HG02763 (cell line): ENCODE data around the gene CCDC88B.

Experiments used
- ATAC-seq: cut with Tn5 transposase; IDR thresholded peaks from one replicate; pipeline ENCODE4 v1.9.1; 2021; ENCODE audit warnings: mild to moderate bottlenecking, moderate library complexity; ENCODE audit not compliant: unreplicated experiment

CCDC88B gene

GRCh38 chr11:64339754-64340408 lies at the start of gene CCDC88B:
CCDC88B (plus strand) TSS chr11:64340204; CDS start chr11:64340267, 63 bp downstream.
- ATAC-seq, result peak; percentile 45

- no peak for ATAC-seq
Observed at GRCh38 chr11:64290352-64291261, 49.4 kb upstream of the CCDC88B start.

GRCh38 chr11:64291262-64291751 lies 48.7 kb upstream of the CCDC88B start, which contains the start of gene KCNK4:
KCNK4 (plus strand) TSS chr11:64291302; CDS start chr11:64293019, 1,717 bp downstream.
- no peak for ATAC-seq

GRCh38 chr11:64291752-64292459 lies 48.1 kb upstream of the CCDC88B start:
- no peak for ATAC-seq

GRCh38 chr11:64292460-64293254 lies 47.3 kb upstream of the CCDC88B start:
- no peak for ATAC-seq

GRCh38 chr11:64294774-64295173 lies 45.2 kb upstream of the CCDC88B start:
- ATAC-seq, result no peak

GRCh38 chr11:64295760-64296159 lies 44.2 kb upstream of the CCDC88B start:
- no peak for ATAC-seq

GRCh38 chr11:64296236-64296635 lies 43.8 kb upstream of the CCDC88B start:
- ATAC-seq, result no peak

GRCh38 chr11:64296830-64297698 lies 42.9 kb upstream of the CCDC88B start:
- ATAC-seq, result no peak

- ATAC-seq, result no peak
Observed at GRCh38 chr11:64297699-64298358, 42.2 kb upstream of the CCDC88B start.

- no peak for ATAC-seq
Observed at GRCh38 chr11:64298966-64299846, 40.8 kb upstream of the CCDC88B start.

GRCh38 chr11:64299847-64300648 lies 40.0 kb upstream of the CCDC88B start, which contains the start of gene CATSPERZ:
CATSPERZ (plus strand) TSS chr11:64300358; CDS start chr11:64300411, 53 bp downstream.
- ATAC-seq, result no peak

GRCh38 chr11:64303109-64304031 lies 36.6 kb upstream of the CCDC88B start:
- no peak for ATAC-seq

- ATAC-seq, result no peak
Observed at GRCh38 chr11:64304032-64304315, 36.0 kb upstream of the CCDC88B start.

- peak; percentile 15 for ATAC-seq
Observed at GRCh38 chr11:64304316-64305072, 35.5 kb upstream of the CCDC88B start.
